Karpas-422 (cell line): Measurements from ENCODE around the gene ZNF148. TPM values are rescaled to one million over a fixed set of nuclear protein-coding genes. Genes with fewer than 3 reads are reported as not detected.

Experiments
- DNase-seq: peaks from one replicate; pipeline ENCODE4 v3.0.0-alpha.2; 2015
- H2AFZ ChIP-seq: fragments of 200-600 bp; sonication (generic); 2 replicates; pipeline ENCODE4 v1.6.1; 2014; ENCODE audit warnings: antibody characterized with exemption, low read length, mixed read lengths
- H3K27ac ChIP-seq: fragments of 200-600 bp; sonication (generic); 2 replicates; pipeline ENCODE4 v1.5.1; 2014; ENCODE audit warnings: mild to moderate bottlenecking, low read length, moderate library complexity
- H3K27me3 ChIP-seq: fragments of 200-600 bp; sonication (generic); 2 replicates; pipeline ENCODE4 v1.6.1; 2014; ENCODE audit warnings: low read length, mixed read lengths
- H3K36me3 ChIP-seq: fragments of 200-600 bp; sonication (generic); 2 replicates; pipeline ENCODE4 v1.6.1; 2014; ENCODE audit warnings: low read length, mixed read lengths; ENCODE audit not compliant: insufficient read depth
- H3K4me1 ChIP-seq: fragments of 200-600 bp; sonication (generic); 2 replicates; pipeline ENCODE4 v1.6.1; 2014; ENCODE audit warnings: mild to moderate bottlenecking, low read length, mixed read lengths
- H3K4me2 ChIP-seq: fragments of 200-600 bp; sonication (generic); 2 replicates; pipeline ENCODE4 v1.6.1; 2014; ENCODE audit warnings: low read length, low read depth, mild to moderate bottlenecking; ENCODE audit not compliant: poor library complexity, severe bottlenecking
- H3K4me3 ChIP-seq: fragments of 200-600 bp; sonication (generic); 2 replicates; pipeline ENCODE4 v1.5.1; 2014; ENCODE audit warnings: mild to moderate bottlenecking, antibody characterized with exemption, low read length, mixed read lengths
- H3K79me2 ChIP-seq: fragments of 200-600 bp; sonication (generic); 2 replicates; pipeline ENCODE4 v1.6.1; 2014; ENCODE audit warnings: mild to moderate bottlenecking, low read length, mixed read lengths
- H3K9ac ChIP-seq: fragments of 200-600 bp; sonication (generic); 2 replicates; pipeline ENCODE4 v1.6.0; 2014; ENCODE audit warnings: low read length
- H3K9me2 ChIP-seq: fragments of 200-600 bp; sonication (generic), shearing (Covaris generic); replicated peaks from 2 replicates; pipeline ENCODE4 v1.6.0; 2014; ENCODE audit warnings: mild to moderate bottlenecking, low read length, moderate library complexity; ENCODE audit not compliant: insufficient read depth
- H3K9me3 ChIP-seq: fragments of 300-700, 200-600 bp; sonication (generic); 2 replicates; pipeline ENCODE4 v1.6.1; 2014; ENCODE audit warnings: low read length, mixed read lengths
- H4K20me1 ChIP-seq: fragments of 200-600 bp; sonication (generic); 2 replicates; pipeline ENCODE4 v1.6.1; 2014; ENCODE audit warnings: mild to moderate bottlenecking, antibody characterized with exemption, low read length, low read depth; ENCODE audit not compliant: insufficient read depth
- small RNA-seq: library from RNA; depleted of rRNA; stranded (forward); fragments of <200 nt; gene quantifications from one replicate; pipeline ENCODE3, GENCODE V24; 2014
- total RNA-seq: library from RNA; depleted of rRNA; stranded (reverse); fragments of >200 nt; shearing (Covaris generic); gene quantifications from 2 replicates; pipeline ENCODE4 v1.2.3, GENCODE V29; 2014; ENCODE audit warnings: low replicate concordance; rRNA removed

ZNF148 gene
- total RNA-seq, 1 experiment from 2014 or later, result 53.8 TPM

DNA sequence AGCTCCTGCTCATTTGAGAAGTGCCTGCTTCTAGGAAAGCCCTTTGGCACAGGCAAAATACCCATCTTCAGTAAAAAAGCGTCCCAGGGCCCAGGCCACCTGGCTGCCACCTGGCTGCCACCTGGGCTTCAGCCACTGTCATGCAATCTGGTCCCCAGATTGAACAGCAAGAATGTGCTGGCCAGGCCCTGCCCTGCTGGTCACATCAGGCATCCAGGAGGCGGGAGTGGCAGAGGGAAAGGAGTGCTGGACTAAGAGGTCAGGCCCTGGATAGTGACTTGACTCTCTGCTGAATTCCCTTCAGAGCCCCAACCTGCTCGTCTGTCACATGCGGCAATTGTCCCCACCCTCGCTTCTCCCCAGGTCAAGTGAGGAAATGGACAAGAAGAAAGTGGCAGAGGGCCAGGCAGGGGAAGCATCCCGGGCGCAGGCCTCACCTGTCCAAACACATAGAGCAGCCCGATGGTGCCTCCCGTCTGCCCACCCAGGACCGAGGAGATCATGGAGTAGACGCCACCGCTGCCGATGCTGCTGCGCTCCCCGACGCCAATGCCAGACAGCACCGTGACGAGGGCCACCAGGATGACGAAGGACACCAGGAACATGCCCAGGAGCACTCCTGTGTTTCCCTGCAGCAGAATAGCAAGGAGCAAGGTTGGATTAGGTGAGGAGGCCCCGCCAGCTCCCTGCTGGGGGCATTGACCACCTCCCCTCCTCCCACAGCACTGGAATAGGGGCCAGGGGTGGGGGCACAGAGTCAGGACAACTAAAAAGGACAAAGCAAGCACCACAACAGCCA is 188.1 kb downstream of the ZNF148 start:
- no peaks in the 10 kb centered on the region for H3K79me2 ChIP-seq
- no peak overlapping the region for H3K4me2 ChIP-seq
- no peaks in the 10 kb centered on the region for H3K9me3 ChIP-seq
- no peaks in the 10 kb centered on the region for H3K36me3 ChIP-seq
- peaks cover 21% of the 10 kb centered on the region for H3K4me1 ChIP-seq
- no peak for DNase-seq
- H3K9me2 ChIP-seq, result no peaks in the 10 kb centered on the region
- H4K20me1 ChIP-seq, result no peaks in the 10 kb centered on the region
- no peak overlapping the region for H3K27ac ChIP-seq
- no peak overlapping the region for H3K4me3 ChIP-seq
- H2AFZ ChIP-seq, result no peak overlapping the region; the same call in 1 of the 2 replicates
- no peaks in the 10 kb centered on the region for H3K27me3 ChIP-seq
- H3K9ac ChIP-seq, result no peak overlapping the region

DNA sequence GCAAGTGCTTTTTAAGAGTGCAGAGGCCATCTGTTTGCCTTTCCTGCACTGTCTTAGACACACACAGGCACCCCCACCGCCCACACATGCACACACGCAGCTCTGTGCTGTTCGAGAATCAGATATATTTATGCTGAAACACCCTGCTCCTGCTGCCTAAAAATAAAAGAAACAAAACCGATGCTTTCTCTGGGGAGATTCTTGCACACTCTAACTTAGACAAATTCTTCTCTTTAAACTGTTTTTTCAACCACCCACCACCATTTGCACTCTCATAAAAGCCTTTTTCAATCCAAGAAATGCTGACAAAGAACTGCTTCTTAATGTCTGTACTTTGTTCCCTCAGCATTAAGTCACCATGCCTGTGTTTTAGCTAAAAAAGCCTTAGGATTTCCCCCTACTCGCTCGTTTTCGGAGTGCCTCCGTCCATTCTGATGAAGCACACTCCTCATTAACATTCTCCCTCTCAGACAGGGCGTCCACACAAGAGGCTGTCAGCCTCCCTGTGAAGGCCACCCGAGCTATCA is 188.8 kb downstream of the ZNF148 start:
- no peaks in the 10 kb centered on the region for H4K20me1 ChIP-seq
- H3K79me2 ChIP-seq, result no peaks in the 10 kb centered on the region
- no peaks in the 10 kb centered on the region for H3K36me3 ChIP-seq
- no peak for DNase-seq
- no peak overlapping the region for H3K9ac ChIP-seq
- no peaks in the 10 kb centered on the region for H3K27me3 ChIP-seq
- peaks cover 16% of the 10 kb centered on the region for H3K4me1 ChIP-seq
- H2AFZ ChIP-seq, result peak overlapping the region; percentile 4; the same call in 1 of the 2 replicates
- H3K4me3 ChIP-seq, result no peak overlapping the region
- H3K27ac ChIP-seq, result no peak overlapping the region
- H3K4me2 ChIP-seq, result peak overlapping the region; percentile 3
- no peaks in the 10 kb centered on the region for H3K9me2 ChIP-seq
- no peaks in the 10 kb centered on the region for H3K9me3 ChIP-seq

DNA sequence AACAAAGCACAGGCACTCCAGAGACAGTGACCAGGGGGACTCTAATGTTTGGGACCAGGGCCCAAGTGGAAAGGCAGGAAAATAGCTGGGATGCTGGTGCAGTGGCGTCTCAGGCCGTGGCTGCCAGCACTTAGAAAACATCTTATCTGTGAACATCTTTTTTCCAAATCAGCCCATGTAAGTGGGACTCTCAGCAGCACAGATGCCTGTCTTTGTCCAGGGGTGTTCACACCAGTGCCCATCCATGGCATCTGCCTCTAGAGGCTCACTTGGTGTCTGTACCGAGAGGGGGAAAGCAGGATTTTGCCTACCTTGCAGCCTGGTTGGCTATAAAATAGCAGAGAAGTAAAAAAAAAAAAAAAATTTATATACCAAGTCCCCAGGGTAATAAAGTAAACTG is 189.3 kb downstream of the ZNF148 start:
- H3K9me3 ChIP-seq, result no peaks in the 10 kb centered on the region
- no peak overlapping the region for H3K9ac ChIP-seq
- no peak for DNase-seq
- no peak overlapping the region for H3K27ac ChIP-seq
- H3K9me2 ChIP-seq, result no peaks in the 10 kb centered on the region
- H3K4me3 ChIP-seq, result no peak overlapping the region
- no peaks in the 10 kb centered on the region for H3K27me3 ChIP-seq
- H3K36me3 ChIP-seq, result no peaks in the 10 kb centered on the region
- peak overlapping the region; percentile 3 for H3K4me2 ChIP-seq
- no peak overlapping the region for H2AFZ ChIP-seq
- H3K79me2 ChIP-seq, result no peaks in the 10 kb centered on the region
- H4K20me1 ChIP-seq, result no peaks in the 10 kb centered on the region
- peaks cover 16% of the 10 kb centered on the region for H3K4me1 ChIP-seq

DNA sequence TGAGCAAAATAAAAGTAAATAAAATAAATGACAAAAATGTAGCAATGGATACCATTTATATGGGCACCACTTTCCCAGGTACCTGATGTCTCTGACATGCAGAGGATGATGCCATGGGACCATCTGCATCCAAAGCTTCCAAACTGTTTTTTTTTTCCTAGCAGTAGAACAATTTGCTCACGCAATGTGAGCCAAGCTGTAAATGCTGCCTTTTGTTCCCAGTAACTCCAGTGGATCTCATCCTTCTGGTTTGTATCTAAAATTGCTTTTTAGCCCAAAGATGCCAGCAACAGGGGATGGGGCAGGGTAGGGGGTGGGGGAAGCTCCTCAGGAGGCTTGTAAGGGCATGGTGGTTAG is 195.3 kb downstream of the ZNF148 start:
- no peaks in the 10 kb centered on the region for H3K9me2 ChIP-seq
- peaks cover 10% of the 10 kb centered on the region for H3K4me1 ChIP-seq
- no peak for DNase-seq
- H3K27me3 ChIP-seq, result no peaks in the 10 kb centered on the region
- no peaks in the 10 kb centered on the region for H3K79me2 ChIP-seq
- no peak overlapping the region; the same call in 1 of the 2 replicates for H3K27ac ChIP-seq
- peak overlapping the region; percentile 81 for H2AFZ ChIP-seq
- H3K4me3 ChIP-seq, result no peak overlapping the region
- H3K36me3 ChIP-seq, result no peaks in the 10 kb centered on the region
- no peaks in the 10 kb centered on the region for H3K9me3 ChIP-seq
- H3K9ac ChIP-seq, result no peak overlapping the region
- H4K20me1 ChIP-seq, result no peaks in the 10 kb centered on the region
- no peak overlapping the region for H3K4me2 ChIP-seq

DNA sequence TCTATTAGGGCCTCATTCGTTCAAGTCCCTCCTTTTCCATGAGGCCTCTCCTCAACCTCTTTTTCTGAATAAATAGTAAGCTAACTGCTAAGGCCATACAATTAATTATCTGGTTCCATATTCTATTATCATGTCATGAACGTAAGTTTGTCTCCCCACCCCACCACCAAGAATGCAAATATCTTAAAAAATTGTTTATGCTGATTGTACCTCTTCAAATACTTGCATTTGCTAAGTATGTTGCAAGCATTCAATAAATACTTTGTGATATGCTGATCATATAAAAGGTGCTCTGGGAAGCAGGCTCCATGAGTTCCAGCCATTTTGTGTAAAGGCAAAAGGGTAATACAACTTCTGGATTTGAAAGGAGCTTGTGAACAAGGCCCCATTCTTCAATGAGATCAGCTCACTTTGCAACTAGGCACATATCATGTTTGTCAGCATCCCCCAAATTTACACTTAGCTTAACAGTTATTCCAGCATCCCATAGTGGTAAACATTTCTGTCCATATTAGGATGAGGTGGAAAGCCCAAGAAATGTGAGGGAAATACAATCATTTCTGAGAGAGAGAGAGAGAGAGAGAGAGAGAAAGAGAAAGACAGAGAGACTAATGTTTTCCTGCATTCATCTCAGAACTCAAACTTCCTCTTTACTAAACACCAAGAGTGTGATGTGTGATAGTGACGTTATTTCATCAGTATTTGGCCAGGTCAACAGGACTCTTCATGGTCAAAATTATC is 195.8 kb downstream of the ZNF148 start:
- Histone ChIP-seq H3K27me3 (no peaks in the 10 kb centered on the region), H3K4me3 (no peak overlapping the region), H4K20me1 (no peaks in the 10 kb centered on the region), H3K36me3 (no peaks in the 10 kb centered on the region), H3K9me3 (no peaks in the 10 kb centered on the region), H3K9me2 (no peaks in the 10 kb centered on the region), H3K79me2 (no peaks in the 10 kb centered on the region), H3K4me1 (peaks cover 10% of the 10 kb centered on the region), H3K4me2 (no peak overlapping the region), H3K27ac (peak overlapping the region; percentile 21; the same call in 1 of the 2 replicates), H2AFZ (peak overlapping the region; percentile 81), H3K9ac (no peak overlapping the region)
- DNase-seq, result no peak

DNA sequence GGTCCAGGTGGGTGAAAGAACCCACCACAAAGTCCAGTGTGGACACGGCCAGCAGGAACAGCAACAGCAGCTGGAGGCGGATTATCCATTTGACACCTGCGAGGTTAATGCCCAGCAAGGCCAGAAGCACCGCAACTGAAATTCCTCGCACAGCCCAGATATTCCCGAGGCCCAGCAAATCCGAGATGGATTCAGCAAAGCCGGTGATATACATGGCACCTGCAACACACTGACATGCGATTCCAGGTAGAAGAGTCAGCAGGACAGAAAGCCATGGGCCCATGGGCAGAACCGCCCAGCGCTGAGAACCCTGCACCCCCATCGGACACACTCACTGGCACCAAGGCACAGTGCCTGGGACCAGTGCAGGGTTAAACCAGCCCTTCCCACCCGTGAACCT is 197.4 kb downstream of the ZNF148 start:
- H3K4me3 ChIP-seq, result no peak overlapping the region
- H3K4me1 ChIP-seq, result peaks cover 10% of the 10 kb centered on the region
- no peaks in the 10 kb centered on the region for H3K9me3 ChIP-seq
- H3K79me2 ChIP-seq, result no peaks in the 10 kb centered on the region
- no peak overlapping the region for H3K9ac ChIP-seq
- no peak overlapping the region for H3K4me2 ChIP-seq
- no peaks in the 10 kb centered on the region for H3K27me3 ChIP-seq
- H2AFZ ChIP-seq, result no peak overlapping the region
- H4K20me1 ChIP-seq, result no peaks in the 10 kb centered on the region
- no peak overlapping the region for H3K27ac ChIP-seq
- H3K9me2 ChIP-seq, result no peaks in the 10 kb centered on the region
- H3K36me3 ChIP-seq, result no peaks in the 10 kb centered on the region
- DNase-seq, result no peak

Small RNAs within 50 kb of the gene (small RNA-seq; reads per million reads assigned to genes)
- gene RNU6-232P, result not detected

Other genes with a start within 250 kb of the ZNF148 start
- 156 and 183 TPM in 2 replicates for gene SLC12A8, start 162.6 kb downstream of the ZNF148 start, total RNA-seq
- gene SNX4, start 144.9 kb upstream of the ZNF148 start, total RNA-seq, result 45.8 and 47.0 TPM in 2 replicates
- 11.7 and 28.2 TPM in 2 replicates for gene OSBPL11, start 220.2 kb upstream of the ZNF148 start, total RNA-seq